Lower leg skin (tissue), 3 donors: Measurements from ENCODE around the gene TTI1.

Source experiments
- CTCF ChIP-seq, 3 donors: fragments of 450-650 bp; IDR thresholded peaks; one replicate each; pipeline ENCODE4 v1.5.1; 2016; ENCODE audit warnings: antibody characterized with exemption in 3 of 3, mild to moderate bottlenecking in 3 of 3, moderate library complexity in 2 of 3
- POLR2A ChIP-seq, 2 donors: fragments of 450-650 bp; IDR thresholded peaks; one replicate each; pipeline ENCODE4 v1.6.1; 2016 to 2017; ENCODE audit warnings: antibody characterized with exemption in 2 of 2, mild to moderate bottlenecking in 1 of 2, moderate library complexity in 1 of 2

DNA sequence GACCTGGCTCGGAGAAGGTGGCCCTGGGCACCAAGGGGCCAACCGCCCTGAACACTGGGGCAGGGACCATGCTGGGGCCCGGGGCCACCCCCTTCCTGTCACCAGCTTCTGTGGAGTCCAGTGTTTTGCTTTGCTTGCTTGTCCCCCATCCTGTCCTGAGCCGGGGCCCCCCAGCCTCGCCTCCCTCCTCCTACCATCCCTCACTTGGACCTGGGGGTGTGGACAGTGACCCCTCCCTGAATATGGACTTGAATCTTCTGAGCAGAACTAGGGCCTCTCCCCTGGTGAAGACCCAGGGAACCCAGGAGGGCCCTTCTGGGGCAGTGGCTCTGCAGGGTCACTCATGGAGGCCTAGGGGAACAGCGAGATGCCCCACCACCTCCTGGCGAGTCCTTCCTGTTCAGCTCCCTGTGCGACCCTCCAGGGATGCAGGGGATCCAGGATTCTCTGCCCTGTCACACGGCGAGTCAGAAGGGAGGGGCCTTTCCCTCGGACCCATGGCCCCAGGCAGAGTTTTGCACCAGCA lies 88.7 kb downstream of the TTI1 start:
- TF ChIP-seq CTCF (IDR thresholded peaks at IDR 0.05) (no peak), POLR2A (IDR thresholded peaks at IDR 0.05) (no peak)
